Amniotic epithelial cell (primary cell): ENCODE measurements around the gene NDUFAF5.

Experiments used
- DNase-seq: peaks from one replicate; pipeline ENCODE4 v3.0.0-alpha.2; 2010; ENCODE audit warnings: low read depth

The NDUFAF5 gene

DNA sequence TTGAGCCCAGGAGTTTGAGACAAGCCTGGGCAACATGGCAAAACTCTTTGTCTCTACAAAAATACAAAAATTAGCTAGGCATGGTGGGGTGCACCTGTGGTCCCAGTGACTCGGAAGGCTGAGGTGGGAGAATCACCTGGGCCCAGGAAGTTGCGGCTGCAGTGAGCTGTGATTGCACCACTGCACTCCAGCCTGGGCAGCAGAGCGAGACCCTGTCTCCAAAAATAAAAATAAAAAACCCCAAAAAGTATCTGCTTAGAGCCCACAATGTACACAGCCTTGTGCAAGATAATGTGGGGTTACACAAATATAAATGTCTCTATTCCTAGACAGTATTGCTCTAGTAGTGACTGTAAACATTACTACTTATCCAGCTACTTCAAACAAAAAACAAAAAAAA lies 6.0 kb upstream of the NDUFAF5 start:
- no peak for DNase-seq

DNA sequence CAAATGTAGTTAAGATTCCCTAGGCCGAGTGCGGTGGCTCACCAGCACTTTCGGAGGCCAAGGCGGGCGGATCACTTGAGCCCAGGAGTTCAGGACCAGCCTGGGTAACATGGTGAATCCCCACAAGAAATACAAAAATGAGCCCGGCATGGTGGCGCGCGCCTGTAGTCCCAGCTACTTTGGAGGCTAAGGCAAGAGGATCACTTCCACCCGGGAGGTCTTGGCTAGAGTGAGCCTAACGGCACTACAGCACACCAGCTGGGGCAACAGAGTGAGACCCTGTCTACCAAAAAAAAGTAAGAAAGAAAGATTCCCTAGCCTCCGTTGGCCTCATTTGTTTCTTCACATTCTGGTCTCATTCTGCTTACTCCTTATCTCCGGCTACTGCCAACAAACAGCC lies 1.3 kb upstream of the NDUFAF5 start:
- DNase-seq, result no peak

DNA sequence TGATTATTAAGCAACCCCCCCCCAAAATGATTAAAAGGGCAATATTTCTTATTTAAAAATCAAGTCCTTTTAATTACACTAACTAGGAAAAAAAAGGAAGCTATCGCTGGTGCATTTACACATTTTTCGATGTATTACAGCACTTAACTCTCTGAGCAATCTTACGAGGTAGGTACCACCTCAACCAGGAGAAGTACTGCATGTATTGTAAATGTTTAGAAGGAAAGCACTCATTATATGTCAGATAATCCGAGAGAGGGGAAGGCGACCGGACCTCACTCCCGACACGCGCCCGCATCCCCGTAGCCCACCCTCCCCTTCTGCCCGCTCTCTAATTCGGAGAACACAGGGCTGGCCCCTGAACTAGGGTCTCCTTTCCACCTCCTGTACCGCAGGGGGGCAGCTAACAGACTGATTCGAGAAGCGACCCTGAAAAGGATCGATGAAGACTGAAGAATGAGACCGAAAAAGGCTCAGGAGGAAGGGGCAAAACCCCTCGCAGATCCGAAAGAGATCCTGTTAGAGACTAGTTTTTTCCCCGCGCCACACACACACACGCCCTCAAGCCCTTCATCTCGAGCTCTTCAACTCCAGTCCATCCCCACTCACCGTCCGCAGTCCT lies 446 bp upstream of the NDUFAF5 start:
- no peak for DNase-seq

DNA sequence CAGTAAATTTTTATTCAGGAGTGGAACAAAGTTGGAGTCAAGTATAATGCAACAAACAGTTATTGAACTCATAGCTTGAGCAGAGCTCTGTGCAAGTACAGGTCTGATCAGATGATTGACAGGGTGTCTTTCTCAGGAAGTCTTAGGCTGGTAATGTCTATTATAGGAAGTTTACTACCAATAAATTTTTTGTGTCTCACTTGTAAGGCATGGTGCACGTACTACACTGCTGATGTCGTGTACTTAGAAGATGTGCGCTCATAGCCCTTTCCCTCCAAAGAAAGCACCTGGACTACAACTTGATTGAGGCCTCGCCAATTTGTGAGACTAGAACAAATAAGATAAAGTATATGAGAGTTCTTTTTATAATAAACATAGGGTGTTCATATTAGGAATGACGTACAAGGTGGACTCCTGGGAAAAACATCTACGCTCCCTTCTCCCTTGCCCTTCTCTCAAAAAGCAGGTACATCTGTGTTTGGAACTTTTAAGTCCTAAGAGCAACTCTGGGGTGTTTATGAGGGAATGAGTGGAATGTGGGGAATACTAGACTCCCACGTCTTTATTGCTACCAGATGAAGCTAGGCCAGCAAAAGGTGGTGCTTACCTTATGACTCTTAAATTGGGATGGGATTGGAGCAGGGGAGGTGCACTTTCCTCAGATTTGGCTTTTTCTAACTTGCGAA lies 1.5 kb downstream of the NDUFAF5 start:
- DNase-seq, result no peak

DNA sequence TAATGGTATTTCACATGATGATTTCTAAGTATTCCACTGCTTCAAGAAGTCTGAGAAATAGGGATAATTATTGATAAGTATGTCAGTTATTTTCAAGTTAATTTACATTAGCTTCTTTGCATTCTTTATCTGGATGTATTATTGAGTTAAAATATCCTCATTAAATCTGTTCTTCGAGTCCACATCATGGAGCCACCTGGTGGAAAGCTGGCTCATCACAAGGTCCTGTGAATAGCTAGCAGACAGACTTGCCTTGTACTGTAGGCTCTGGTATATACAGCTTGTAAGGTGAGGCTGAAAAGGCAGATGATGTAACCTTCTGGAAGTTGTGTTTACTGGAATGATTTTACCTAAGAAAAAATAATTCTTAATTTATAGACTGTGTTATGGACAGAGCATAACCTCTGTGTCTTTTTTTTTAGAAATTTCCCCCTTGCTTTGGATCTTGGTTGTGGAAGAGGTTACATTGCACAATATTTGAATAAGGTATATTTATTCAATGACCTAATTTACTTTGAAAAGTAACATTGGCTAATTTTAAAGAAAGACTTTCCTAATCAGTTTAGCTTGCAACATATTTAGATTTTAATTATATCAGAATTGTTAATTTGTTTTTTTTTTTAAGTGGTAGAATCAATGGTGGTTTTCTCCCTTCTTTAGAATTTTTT lies 3.5 kb downstream of the NDUFAF5 start:
- peak; percentile 69 for DNase-seq

DNA sequence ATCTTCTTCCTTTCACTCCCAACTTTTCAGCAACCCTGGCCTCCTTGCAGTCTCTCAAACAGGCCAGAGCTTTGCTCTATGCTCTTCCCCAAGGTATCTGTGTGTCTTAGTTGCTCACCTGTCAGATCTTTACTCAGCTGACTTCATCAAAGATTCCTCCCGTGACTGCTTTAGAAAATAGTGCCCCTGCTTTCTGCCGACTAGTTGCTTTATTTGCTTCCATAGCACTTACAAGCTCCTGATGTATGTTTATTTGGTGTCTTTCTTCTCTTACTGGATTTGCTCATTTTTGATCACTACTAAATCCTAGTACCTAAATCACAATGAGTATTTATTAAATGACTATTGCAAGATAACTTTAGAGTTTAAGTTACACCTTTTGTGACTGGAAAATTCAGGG lies 5.9 kb downstream of the NDUFAF5 start:
- DNase-seq, result no peak

DNA sequence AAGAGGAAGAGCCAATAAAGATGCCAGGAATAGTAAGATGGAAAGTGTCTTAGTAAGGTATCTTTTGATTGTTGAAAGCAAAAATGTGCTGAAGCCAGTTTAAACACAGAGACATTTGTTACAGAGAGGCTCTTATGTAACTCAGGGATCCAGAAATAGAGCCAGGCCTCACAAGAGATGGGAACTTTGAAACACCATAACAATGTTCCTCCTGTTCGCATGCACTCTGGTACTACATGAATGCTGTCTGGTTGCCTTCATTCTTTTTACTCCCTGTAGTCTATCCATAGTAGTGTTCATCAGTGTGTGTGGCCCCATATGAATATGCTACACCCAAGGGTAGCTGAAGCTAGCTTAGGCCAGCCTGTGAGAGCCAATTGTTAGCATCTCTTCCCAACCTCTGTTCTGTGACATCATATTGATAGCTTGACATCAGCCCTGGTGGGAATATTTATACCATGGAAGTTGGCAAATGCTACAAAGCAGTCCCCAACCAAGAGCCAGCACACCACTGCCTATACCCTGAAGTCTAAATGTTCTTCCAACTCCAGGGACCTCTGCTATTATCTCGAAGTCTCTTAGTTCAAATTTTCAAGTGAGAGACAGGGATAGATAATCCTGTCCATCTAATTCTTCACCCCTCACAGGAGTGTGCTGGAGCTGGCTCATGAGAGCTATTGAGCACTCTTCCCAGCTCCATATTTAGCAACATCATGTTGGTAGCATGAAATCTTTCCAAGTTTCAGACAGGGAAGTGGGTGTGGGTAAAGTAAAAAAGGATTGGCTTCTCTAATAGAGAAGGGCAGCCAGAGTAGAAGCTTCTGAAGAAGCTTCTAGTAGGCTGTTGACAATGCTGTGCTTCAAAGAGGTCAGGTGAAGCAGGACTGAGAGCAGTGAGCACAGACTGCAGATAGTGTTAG lies 7.0 kb downstream of the NDUFAF5 start:
- no peak for DNase-seq

DNA sequence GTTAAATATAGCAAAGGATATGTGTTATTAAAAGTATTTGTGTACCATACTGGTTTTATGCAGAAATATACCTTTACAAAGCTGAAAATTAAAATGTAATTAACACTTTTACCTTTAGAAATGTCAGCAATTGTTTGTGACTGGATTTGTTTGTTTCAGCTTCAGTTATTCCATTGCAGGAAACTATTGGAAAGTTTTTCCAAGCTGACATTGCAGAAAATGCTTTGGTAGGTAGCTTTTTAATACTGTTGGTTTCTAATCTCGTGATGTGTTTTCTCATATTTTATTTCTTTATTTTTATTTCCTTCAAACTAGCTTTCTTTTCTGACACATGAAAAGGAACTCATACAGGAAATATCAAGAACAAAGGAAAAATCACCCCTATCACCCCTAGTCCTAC lies 8.2 kb downstream of the NDUFAF5 start:
- no peak for DNase-seq

DNA sequence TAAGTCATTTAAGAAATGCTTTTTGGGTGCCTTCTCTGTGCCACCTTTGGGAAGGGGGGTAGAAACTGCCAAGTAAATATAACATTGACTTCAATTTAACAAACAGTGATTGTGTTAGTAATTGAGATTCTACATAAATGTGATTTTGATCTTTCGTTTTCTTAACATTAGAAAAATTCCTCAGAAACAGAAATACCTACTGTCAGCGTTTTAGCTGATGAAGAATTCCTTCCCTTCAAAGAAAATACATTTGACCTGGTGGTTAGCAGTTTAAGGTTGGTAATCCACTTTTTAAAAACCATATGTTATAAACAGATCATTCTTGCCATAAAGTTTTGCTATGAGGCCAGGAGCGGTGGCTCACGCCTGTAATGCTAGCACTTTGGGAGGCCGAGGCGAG lies 9.8 kb downstream of the NDUFAF5 start:
- no peak for DNase-seq

DNA sequence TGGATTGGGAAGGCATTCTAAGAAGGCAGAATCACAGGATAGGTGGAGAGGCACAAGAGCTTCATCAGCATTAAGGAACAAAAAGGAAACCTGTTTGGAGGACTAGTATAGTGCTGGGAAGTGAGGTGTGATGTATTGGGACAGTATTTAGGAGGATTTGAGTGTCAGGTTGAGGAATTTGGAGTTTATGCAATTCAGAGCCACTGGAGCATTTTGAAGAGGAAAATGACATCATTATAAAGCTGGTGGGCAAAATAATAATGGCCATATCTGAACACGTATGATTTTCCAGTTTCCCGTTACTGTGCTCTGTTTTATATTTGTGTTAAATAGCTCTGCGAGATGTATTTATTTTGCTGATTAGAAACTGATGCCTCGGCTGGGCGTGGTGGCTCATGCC lies 14.2 kb downstream of the NDUFAF5 start:
- DNase-seq, result no peak

DNA sequence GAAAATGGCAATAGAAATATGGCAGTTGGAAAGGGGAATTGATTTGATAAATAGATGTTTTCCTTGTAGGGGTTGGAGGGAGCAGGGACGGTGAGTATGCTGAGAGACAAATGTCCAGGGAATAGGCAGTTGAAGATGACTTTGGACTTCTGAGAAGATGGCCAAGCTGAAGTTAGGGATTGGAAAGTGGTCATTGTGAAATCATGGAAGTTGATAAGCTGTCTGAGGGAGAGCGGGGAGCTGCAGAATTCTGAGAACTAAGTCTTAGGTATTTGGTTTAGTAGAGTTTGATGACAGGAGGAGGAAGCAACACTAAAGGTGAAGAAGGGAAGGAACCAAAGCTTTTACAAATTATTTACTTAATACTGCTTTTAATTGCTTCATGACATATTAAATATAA lies 15.1 kb downstream of the NDUFAF5 start:
- peak; percentile 28 for DNase-seq

DNA sequence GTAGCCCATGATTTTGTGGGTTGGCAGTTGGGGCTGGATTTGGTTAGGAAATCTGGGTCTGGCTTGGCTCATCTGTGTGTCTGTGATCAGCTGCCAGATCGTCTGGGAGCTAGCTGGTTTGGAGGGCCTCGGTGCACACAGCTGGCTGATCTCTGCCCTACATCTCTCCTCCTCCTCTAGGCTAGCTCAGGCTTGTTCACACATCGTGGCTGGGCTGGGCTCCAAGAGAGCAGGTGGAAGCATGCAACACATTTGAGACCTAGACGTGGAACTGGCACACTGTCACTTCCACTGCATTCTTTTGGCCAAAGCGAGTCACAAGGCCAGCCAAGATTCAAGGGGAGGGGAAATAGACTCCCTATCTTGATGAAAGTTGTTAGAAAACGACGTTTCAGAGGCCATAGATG lies 15.9 kb downstream of the NDUFAF5 start:
- DNase-seq, result peak; percentile 84

DNA sequence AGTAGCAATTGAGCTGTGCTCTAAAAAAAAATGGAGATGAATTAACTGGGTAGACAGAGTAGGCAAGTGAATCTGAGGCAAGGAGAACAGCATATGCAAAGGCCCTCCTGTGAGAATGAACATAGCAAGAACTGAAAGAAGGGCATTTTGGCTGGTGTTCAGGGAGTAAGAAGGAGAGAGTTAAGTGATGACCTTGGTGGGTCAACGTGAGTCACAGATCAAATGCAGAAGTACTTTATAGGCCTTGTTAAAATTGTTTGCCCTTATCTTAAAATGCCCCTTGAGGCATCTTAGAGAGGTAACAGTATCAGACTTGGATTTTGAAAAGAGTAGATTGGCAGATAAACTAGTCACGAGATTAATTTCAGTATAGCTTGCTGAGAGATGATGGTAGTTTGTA lies 24.5 kb downstream of the NDUFAF5 start:
- no peak for DNase-seq

DNA sequence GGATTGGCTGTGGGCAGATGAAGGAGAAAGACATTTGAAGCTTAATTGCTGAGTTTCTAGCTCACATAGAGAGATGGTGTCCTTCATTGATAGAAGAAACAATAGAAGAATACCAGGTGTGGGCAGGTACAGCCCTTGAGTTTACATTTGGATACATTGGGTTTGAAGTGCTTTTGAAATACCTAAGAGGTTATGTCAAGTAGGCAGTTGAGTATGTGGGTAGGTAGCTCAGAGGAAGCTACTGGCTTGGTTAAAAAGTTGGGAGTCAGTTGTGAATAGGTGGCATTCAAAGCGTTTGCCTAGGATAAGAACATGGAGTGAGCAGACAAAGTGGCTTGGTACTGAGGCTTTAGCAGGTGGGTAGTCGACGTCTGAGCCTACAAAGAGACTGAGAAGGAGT lies 25.0 kb downstream of the NDUFAF5 start:
- no peak for DNase-seq

DNA sequence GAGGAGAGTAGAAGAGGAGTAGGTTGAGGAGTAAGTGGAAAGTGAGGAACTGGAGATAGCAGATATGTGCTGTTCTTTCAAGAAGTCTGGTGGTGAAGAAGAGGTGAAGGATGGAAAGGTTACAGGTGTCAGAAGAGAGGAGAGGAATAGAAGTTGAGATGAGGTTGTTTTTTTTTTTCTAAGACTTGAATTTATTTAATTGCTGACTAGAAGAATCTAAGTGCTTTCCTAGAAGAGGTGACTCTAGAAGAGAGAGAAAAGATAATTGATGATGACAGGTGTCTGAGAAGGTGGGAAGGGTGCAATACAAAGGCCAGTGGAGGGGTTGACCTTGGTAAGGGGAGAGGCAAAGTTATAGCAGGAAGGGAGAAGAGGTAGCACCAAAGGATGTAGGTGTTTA lies 25.6 kb downstream of the NDUFAF5 start:
- DNase-seq, result no peak

DNA sequence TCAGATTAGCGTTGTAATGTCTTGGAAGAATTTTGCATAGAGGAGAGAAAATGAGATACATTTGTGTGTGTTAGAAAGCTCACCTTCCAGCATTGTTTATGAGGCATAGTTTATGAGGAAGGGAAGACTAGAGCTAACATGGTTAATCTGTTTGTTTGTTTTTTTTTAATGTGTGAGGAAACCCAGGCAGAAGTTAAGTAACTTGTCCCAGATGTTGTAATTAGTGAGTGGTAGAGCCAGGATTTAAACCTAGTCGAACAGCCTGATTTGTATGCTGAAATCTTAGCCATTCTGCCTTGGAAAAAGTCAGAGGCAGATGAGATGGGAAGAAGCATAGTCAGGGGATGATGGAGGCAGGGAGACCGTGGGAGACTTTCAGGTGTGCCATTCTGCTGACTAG lies 29.1 kb downstream of the NDUFAF5 start:
- DNase-seq, result peak; percentile 27

DNA sequence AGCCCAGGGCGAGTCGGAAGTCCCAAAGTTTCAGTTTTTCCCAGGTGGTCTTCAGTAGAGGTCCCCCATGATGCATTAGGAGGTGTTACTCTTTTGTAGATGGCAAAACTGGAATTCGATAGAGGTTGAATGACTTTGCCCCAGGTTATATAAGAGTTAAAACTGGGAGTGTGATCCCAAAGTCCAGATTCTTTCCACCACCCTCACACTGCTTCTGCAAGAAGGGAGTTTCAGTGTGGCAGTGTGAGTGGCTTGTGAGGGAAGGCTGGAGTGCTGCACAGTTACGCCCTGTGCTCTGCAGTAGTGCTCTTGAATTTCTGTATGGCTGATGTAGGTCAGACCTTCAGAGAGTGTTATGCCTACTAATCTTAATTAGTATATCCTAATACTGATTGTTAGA lies 29.8 kb downstream of the NDUFAF5 start:
- DNase-seq, result no peak

DNA sequence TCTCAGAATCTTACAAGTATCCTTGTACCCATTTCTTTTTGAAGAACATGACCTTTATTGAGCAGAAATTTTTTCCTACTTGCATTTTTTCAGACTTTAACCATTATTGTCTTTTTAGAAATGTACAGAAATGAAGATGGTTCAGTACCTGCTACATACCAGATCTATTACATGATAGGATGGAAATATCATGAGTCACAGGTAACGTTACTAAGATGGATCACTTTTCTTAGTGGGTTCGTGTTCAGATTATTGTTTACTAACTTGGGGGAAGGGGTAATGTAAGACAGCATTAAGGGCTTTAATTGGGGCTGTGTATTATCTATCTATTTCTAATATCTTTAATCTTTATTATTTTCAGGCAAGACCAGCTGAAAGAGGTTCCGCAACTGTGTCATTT lies 31.9 kb downstream of the NDUFAF5 start:
- no peak for DNase-seq

DNA sequence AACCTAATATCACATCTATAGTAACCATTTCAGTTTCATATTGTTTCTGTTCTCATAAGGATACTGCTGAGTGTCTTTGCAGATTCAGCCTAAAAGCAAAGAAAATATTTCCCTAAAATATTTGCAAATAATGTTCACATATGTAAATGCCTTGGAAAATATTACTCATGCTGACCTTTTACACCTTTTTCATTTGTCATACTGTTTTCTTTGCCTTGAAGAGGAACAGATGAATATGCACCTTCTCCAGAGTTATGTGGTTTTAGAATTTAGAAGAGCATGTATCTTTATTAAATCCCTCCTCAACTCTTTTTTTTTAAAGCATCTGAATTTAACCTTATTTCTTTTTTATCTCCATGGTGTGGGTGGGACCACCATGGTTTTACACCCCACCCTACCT lies 32.5 kb downstream of the NDUFAF5 start:
- DNase-seq, result peak; percentile 11

DNA sequence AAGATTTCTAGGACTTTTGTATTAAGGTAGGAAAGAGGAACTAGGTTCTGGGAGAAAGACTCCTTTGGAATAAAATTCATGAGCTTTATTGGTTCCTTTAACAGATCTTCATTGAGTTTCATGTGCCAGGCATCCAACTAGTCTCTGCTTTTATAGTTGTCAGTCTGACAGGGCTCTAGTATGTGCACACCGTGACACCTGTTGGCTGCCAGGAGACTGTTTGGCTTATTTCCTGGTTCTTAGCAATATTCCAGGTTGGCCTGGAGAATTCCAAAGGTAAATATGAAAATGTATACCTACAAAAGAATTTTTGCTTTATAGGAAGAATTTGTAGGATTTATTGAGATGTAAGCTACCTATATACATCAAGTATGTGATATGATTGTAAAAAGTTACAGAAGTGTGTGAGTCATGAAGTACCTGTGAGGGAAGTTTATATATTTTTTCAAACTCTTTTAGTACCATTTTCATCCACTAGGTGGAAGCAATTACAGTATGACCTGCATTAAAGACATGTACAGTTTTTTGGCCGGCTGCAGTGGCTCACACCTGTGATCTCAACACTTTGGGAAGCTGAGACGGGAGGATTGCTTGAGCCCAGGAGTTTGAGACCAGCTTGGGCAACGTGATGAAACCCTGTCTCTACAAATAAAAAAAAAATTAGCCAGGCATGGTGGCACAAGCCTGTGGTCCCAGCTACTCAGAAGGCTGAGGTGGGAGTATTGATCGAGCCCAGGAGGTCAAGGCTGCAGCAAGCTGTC lies 35.2 kb downstream of the NDUFAF5 start:
- DNase-seq, result peak; percentile 61

DNA sequence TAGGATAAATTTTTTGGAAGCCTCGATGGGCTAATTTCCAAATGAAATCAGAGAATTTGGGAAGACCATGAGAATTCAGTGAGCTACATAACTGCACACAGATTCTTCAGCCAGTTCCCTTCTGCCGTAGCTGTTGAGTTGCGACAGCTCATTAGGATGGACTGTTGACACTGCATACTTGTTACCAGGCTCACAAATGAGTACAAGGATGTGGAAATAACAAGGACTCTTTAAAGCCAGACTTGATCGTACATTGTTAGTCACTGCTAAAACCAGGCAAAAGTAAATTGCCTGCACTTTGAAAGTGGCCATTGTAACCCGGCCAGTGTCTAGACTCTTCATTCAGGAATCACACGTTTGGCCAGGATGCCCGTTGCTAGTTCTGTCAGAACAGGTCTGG lies 37.0 kb downstream of the NDUFAF5 start:
- DNase-seq, result peak; percentile 72

DNA sequence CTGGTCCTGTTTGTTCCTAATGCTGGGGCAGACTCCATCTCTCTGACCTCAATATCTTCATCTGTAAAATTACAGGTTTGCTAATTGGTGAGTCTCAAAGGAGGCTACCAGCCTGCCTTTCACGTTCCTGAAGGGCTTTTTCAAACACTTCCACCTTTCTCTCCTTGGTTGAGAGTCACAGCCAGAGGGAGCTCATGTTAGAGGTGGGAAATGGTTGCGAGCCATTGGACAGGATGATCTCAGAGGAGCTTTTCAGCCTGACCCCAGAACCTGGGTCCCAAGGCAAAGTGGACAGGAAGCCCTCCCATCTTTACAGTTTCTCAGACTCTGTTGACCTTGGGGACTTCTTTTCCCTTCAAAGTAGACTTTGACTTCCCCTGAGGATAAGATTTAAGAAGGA lies 37.6 kb downstream of the NDUFAF5 start:
- no peak for DNase-seq
